Hematopoietic multipotent progenitor cell treated with erythropoietin and hydrocortisone succinate and interleukin-3 and kit ligand, for 8 days (in vitro differentiated cells): Measurements from ENCODE around the gene LGALS16.
"Not testable (repeated sequence)": the region's sequence is repeated elsewhere in the genome, so short reads cannot be mapped to it uniquely, and the experiment has no call there.

Source experiments
- DNase-seq: peaks from one replicate; pipeline ENCODE4 v3.0.0-alpha.2; 2015

Gene LGALS16

DNA sequence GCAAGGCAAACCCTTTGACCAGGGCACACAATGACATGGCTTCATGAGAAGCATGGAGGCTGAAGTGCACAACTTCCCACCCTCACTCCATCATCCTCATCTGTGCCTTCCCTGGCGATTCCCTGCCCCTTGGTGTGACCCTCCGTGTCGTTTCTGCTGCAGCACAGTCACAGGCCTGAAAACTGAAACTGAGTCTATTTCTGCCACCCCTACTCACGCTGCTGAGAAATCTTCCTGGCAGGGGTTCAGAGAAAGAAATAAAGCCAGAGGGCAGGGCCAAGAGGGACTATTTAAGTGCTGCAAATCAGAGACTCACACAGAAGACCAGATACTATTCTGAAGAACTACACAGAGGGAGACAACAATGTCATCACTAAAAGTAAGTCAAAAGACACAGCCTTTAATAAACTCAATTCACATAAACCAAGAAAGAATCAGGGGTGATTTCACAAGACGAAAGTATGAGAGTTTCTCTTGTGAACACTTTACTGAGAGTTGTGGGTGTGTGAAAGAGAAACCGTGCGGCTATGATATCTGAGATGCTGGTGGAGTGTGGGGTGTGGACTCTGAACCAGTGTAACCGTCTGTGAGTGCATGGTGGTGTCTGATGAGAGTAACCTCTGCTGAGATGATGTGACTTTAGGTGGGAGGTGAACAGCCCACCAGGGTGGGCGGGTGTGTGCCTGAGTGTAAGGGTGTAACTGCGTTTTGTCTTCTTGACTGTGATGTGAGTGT lies 23.5 kb downstream of the LGALS16 start:
- DNase-seq: no peak

GRCh38 chr19:39679791-39680168 lies 24.1 kb downstream of the LGALS16 start:
- DNase-seq: no peak

DNA sequence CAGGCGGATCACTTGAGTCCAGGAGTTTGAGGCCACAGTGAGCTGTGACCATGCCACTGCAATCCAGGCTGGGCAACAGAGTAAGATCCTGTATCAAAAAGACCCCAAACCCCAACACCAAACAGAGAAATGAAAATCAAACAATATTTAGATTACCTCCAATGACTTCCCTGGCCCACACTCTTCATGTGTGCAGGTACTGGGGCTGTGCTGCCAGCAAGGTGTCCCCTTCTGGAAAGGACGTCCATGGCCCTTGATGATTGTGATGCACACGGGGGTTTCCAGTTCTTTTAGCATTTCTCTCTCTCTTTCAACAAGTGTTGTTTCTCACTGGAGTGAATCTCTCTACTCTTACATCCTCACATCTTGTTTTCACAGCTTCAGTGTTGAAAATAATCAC lies 24.9 kb downstream of the LGALS16 start:
- DNase-seq: no peak

- DNase-seq: no peak
Measured at GRCh38 chr19:39681416-39681815, 25.7 kb downstream of the LGALS16 start.

DNA sequence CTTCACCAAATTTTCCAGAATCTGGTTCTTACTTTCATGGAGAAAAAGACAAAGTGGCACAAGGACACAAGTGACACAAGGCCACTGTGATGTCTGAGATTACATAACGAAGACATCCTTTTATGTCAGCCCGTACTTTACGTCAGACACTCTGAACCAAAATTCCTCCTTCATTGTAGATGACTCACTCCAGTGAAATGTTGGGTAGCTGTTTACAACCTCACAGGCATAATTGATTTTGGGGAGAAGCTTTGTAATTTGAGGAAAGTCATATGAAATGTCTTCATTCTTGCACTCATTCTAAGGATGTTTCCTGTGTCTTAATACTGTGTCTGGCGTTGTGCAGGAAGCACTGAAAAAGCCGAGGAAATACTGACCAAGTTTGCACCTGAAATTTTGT lies 28.6 kb downstream of the LGALS16 start:
- no peak for DNase-seq

- DNase-seq: no peak
Measured at GRCh38 chr19:39686739-39687138, 31.0 kb downstream of the LGALS16 start.

DNA sequence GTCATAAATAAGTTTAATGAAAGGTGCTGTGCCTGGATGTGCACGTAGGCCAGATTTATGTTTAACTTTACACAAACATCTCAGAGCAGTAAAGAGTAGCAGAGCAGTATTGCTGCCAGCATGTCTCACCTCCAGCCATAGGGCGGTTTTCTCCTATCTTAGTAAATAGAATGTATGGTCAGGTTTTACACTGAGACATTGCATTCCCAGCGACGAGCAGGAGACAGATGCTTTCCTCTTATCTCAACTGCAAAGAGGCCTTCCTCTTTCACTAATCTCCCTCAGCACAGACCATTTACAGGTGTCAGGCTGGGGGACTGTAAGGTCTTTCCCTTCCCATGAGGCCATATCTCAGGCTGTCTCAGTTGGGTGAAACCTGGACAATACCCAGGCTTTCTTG lies 32.9 kb downstream of the LGALS16 start:
- not testable (repeated sequence) for DNase-seq

- DNase-seq: no peak
Measured at GRCh38 chr19:39692166-39692565, 36.5 kb downstream of the LGALS16 start.

GRCh38 chr19:39692822-39693221 lies 37.1 kb downstream of the LGALS16 start:
- DNase-seq: no peak

- no peak for DNase-seq
Measured at GRCh38 chr19:39695759-39696158, 40.0 kb downstream of the LGALS16 start.

DNA sequence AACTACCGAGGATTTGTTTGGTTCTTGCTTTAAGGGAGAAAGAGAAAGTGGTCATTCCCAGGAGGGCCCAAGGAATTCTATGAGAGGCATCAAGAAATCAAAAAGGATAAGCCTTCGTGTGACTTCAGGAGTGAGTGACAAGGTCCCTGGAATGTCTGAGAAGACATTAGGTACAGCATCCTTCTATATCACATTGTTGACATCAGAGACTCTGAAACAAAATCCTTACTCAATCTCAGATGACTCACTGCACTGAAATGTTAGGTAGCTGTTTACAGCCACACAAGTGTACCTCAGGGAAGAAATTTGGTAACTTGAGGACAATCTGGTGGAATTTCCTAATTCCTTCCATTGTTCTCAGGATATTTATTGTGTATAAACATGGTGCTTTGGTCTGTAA lies 40.7 kb downstream of the LGALS16 start:
- DNase-seq: no peak

GRCh38 chr19:39698535-39698934 lies 42.8 kb downstream of the LGALS16 start:
- no peak for DNase-seq

DNA sequence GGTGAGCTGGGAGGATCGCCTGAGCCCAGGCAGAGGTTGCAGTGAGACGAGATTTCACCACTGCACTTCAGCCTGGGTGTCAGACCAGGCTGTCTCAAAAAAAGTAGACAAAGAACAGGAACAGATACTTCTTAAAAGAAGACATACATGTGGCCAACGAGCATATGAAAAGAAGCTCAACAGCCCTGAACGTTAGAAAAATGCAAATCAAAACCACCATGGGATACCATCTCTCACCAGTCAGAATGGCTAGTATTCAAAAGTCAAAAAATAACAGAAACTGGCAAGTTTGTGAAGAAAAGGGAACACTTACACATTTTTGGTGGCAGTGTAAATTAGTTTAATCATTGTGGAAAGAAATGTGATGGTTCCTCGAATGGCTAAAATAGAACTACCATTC lies 45.6 kb downstream of the LGALS16 start:
- no peak for DNase-seq

DNA sequence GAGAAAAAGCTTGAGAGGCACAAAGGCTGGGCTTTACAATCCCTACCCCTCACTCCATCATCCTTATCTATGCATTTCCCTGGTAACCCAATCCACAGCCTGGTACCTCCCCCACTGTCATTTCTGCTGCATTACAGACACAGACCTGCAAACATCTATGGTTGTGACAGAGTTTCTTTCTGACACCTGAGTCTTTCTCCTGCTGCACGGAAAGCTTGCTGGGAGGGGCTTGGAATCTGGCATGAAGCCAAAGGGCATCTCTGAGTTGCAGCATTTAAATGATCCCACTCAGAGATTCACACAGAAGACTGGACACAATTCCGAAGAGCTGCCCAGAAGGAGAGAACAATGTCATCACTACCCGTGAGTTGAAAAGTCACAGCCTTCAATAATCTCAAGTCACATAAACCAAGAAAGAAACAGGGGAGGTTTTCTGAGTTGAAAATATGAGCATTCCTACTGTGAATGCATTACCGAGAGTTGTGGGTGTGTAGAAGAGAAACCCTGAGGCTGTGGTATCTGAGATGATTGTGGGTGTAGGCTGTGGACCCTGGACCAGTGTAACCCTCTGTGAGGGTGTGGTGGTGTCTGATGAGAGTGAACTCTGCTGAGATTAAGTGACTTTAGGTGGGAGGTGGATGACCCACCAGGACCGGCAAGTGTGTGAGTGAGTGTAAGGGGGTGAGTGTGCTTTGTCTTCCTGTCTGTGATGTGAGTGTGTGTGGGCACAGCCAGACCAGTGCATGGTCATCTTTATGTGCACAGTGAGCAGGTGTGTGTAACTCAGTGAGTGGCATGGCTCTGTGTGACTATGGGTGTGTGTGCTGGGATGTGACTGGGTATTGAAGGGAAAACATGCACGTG lies 48.7 kb downstream of the LGALS16 start, which contains the start of gene LGALS14:
Gene LGALS14 (plus strand): TSS at position 301 of the 864 bp plus-strand sequence. CDS start 48 bp downstream, at position 349.
- no peak for DNase-seq

DNA sequence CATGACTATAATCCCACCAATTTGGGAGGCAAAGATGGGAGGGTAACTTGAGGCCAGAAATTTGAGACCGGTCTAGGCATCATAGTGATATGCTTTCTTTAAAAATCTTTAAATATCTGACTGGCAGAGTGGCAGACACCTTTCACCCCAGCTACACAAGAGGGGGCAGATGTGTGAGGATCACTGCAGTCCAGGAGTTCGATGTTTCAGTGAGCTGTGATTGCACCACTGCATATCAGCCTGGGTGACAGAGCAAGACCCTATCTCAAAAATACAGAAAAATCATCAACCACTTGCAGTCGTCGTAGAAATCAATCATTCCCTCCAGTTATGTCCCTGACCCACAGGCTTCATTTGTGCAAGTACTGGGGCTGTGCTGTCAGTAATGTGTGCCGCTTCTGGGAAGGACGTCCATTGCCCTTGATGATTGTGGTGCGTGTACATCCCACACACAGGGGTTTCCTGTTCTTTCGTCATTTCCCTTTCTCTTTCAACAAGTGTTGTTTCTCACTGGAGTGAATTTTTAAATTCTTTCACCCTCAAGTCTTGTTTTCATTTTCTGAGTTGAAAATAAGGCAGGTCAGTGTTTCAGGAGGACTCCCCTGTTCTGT lies 50.0 kb downstream of the LGALS16 start:
- DNase-seq: no peak

GRCh38 chr19:39708594-39708993 lies 52.9 kb downstream of the LGALS16 start:
- no peak for DNase-seq

- DNase-seq: no peak
Measured at GRCh38 chr19:39709026-39709872, 53.5 kb downstream of the LGALS16 start.
